Testis (tissue), 2 donors: Measurements from ENCODE around the gene CDH24.

Experiments used
- POLR2A ChIP-seq: fragments of 450-650 bp; IDR thresholded peaks from one replicate; pipeline ENCODE4 v1.6.1; 2017; ENCODE audit warnings: antibody characterized with exemption, mild to moderate bottlenecking, moderate library complexity
- TF ChIP-seq, protein P1 (sequence below), 3 experiments: fragments of 450-650 bp in 2 of 3; fragments of 200-600 bp in 1 of 3; sonication (generic) in 1 of 3; IDR thresholded peaks; one replicate each; pipeline ENCODE4 v1.5.1; 2016 to 2019; ENCODE audit warnings: antibody characterized with exemption in 3 of 3, mild to moderate bottlenecking in 2 of 3, moderate library complexity in 1 of 3

DNA sequence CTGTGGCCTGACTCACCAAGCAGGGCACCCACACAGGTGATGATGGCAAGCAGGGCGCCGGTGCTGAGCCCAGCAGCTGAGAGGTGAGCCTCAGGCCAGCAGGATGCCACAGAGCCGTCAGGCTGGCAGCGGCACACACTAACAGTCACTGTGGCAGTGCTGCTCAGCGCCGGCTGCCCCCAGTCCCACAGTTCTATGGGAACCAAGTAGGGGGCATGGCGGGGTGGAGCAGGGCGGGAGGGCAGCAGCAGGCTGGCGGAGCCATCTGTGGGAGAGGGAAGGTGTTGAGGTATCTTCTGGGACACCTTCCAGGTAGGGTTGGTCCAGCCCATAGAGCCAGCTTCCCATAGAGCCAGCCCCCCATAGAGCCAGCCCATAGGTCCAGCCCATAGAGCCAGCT lies 8.3 kb downstream of the CDH24 start:
- no peak for TF ChIP-seq POLR2A
- TF ChIP-seq, protein P1, sequence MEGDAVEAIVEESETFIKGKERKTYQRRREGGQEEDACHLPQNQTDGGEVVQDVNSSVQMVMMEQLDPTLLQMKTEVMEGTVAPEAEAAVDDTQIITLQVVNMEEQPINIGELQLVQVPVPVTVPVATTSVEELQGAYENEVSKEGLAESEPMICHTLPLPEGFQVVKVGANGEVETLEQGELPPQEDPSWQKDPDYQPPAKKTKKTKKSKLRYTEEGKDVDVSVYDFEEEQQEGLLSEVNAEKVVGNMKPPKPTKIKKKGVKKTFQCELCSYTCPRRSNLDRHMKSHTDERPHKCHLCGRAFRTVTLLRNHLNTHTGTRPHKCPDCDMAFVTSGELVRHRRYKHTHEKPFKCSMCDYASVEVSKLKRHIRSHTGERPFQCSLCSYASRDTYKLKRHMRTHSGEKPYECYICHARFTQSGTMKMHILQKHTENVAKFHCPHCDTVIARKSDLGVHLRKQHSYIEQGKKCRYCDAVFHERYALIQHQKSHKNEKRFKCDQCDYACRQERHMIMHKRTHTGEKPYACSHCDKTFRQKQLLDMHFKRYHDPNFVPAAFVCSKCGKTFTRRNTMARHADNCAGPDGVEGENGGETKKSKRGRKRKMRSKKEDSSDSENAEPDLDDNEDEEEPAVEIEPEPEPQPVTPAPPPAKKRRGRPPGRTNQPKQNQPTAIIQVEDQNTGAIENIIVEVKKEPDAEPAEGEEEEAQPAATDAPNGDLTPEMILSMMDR (IDR thresholded peaks at IDR 0.05), result no peak
